Lung (tissue), 12 donors: Measurements from ENCODE around the gene ADPRHL1. TPM values are rescaled to one million over a fixed set of nuclear protein-coding genes. Genes with fewer than 3 reads are reported as not detected.

Experiments
- ATAC-seq: fragments of 200-7000 bp; cut with Tn5 transposase; one replicate; pipeline ENCODE4 v1.9.1; 2020; ENCODE audit warnings: moderate number of reproducible peaks; ENCODE audit not compliant: insufficient read depth, low FRiP score
- DNase-seq, 3 donors: peaks; one replicate each; pipeline ENCODE4 v3.0.0-alpha.2; 2013 to 2017
- H3K27ac ChIP-seq, 2 donors: one replicate each; pipeline ENCODE4 v1.5.1; 2013; ENCODE audit warnings: mild to moderate bottlenecking in 2 of 2, moderate library complexity in 2 of 2, control low read depth in 1 of 2, inconsistent platforms in 1 of 2, low read depth in 1 of 2, low read length in 1 of 2
- H3K27me3 ChIP-seq, 3 donors: one replicate each; pipeline ENCODE4 v1.5.1; 2013; ENCODE audit warnings: low read length in 2 of 3; ENCODE audit not compliant: control insufficient read depth in 3 of 3, insufficient read depth in 3 of 3
- H3K36me3 ChIP-seq, 4 donors: one replicate each; pipeline ENCODE4 v1.5.1; 2013; ENCODE audit warnings: low read length in 4 of 4, mild to moderate bottlenecking in 1 of 4, moderate library complexity in 1 of 4; ENCODE audit not compliant: control insufficient read depth in 4 of 4, insufficient read depth in 4 of 4
- H3K4me1 ChIP-seq, 5 donors: one replicate each; pipeline ENCODE4 v1.5.1; 2013; ENCODE audit warnings: low read length in 5 of 5, mild to moderate bottlenecking in 2 of 5, moderate library complexity in 1 of 5; ENCODE audit not compliant: control insufficient read depth in 5 of 5, insufficient read depth in 5 of 5
- H3K4me3 ChIP-seq: one replicate; pipeline ENCODE4 v1.5.1; 2013; ENCODE audit warnings: mild to moderate bottlenecking, control low read depth, moderate library complexity
- H3K9ac ChIP-seq, 2 donors: one replicate each; pipeline ENCODE4 v1.5.1; 2013; ENCODE audit warnings: low read length in 2 of 2, control low read depth in 1 of 2; ENCODE audit not compliant: insufficient read depth in 1 of 2
- H3K9me3 ChIP-seq, 4 donors: one replicate each; pipeline ENCODE4 v1.5.1; 2013; ENCODE audit warnings: low read length in 3 of 4, mild to moderate bottlenecking in 1 of 4, moderate library complexity in 1 of 4; ENCODE audit not compliant: control insufficient read depth in 4 of 4, insufficient read depth in 3 of 4
- CTCF ChIP-seq: IDR thresholded peaks from 2 replicates; pipeline ENCODE4 v1.5.1; 2012; ENCODE audit warnings: mild to moderate bottlenecking; ENCODE audit errors: control extremely low read depth, extremely low read depth
- WGBS, 2 donors: extraction: QIAGEN DNeasy Blood & Tissue Kit; methylation state at CpG; one replicate each; pipeline ENCODE4 v1.1.7; 2013; 5-methylcytosine and 5-hydroxymethylcytosine counted together
- polyA plus RNA-seq, 2 donors: library from polyadenylated mRNA; stranded (reverse); fragments of 200-250 nt; gene quantifications; one replicate each; pipeline ENCODE4 v1.2.1, GENCODE V29; 2013
- total RNA-seq, 2 donors: library from RNA; depleted of rRNA in 1 of 2; stranded (reverse); fragments of >200 nt in 1 of 2; gene quantifications; one replicate each; pipeline ENCODE4 v1.2.1, GENCODE V29; 2014 to 2021
- donor health status: control.
- donor health status: control.
- donor health status: Bipolar disorder and iron deficiency.
- donor health status: healthy.
- donor health status: DM: yes; HTN: yes; CAD: no.

The ADPRHL1 gene
- total and polyA plus RNA-seq, 4 donors: 0.83 to 4.9 (median 1.3) TPM

- no peak overlapping the region for H3K27ac ChIP-seq
- 75 to 76% methylated on average over 6 of the region's 6 CpGs for WGBS, 2 donors
- ATAC-seq (no peak), DNase-seq (no peak)
- H3K36me3 ChIP-seq: no peaks in the 10 kb centered on the region
- TF ChIP-seq CTCF: no peak
- H3K9ac ChIP-seq: no peak overlapping the region
- no peaks in the 10 kb centered on the region for H3K4me1 ChIP-seq
- no peak overlapping the region for H3K4me3 ChIP-seq
- H3K9me3 ChIP-seq: no peaks in the 10 kb centered on the region
- H3K27me3 ChIP-seq: no peaks in the 10 kb centered on the region
Observed at GRCh38 chr13:113367771-113368170, 85.5 kb downstream of the ADPRHL1 start.

DNA sequence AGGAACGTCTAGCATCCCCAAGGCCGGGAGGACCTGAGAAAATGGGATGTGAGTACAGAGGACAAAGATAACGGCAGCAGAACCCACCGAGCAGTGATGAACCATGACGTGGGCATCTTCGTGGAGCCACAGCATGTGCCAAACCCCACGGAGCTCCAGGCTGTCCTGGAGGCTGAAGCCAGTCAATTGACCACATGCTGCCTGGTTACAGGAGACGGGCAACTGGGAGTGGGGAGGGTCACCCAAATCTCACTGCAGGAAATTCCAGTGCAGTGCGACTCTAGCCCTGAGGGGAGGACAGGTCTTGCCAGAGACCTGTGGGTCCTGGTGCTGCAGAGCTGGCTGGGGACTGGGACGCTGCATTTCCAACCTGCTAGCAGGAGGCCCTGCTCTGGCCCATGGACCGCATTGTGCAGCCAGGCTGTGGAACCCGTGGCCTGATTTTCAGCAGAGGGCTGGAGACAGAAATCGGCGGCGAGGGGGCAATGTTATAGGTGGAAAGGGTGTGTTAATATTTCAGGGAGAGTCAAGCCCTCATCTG, 86.2 kb downstream of the ADPRHL1 start:
- no peak for TF ChIP-seq CTCF
- Histone ChIP-seq H3K4me1 (no peaks in the 10 kb centered on the region), H3K9me3 (no peaks in the 10 kb centered on the region), H3K36me3 (no peaks in the 10 kb centered on the region), H3K27me3 (no peaks in the 10 kb centered on the region), H3K9ac (no peak overlapping the region), H3K27ac (no peak overlapping the region), H3K4me3 (no peak overlapping the region)
- 88 to 89% methylated on average over 15 of the region's 15 CpGs for WGBS, 2 donors
- ATAC-seq (no peak), DNase-seq (no peak)

DNA sequence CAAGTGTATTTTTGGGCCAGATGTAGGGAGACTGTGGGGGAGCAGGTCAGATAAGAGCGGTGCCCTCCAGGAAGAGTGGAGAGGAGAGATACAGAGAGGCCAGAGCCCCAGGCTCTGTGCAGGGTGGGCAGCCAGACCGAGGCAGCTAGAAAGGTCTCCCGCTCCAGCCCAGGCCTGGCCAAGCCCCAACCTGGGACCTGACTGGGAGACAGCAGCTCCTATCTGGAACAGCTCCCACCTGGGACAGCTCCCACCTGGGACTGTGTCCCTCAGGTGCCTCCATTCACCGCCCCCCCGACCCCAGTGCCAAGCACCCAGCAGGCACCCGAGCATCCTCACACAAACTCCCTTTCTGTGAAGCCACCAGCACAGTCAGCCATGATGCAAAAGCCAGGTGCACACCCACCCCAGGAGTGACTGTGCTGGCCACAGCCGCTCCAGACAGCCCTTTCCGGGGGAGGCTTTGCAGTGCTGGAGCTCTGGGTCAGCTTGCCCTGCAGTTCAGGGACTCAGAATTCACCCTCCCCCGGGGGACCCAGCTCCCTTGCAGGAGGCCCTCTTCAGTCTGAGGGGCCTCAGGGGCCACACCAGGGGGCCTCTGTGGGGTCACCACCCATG, 87.2 kb downstream of the ADPRHL1 start:
- Histone ChIP-seq H3K36me3 (no peaks in the 10 kb centered on the region), H3K9me3 (no peaks in the 10 kb centered on the region), H3K9ac (no peak overlapping the region), H3K4me1 (no peaks in the 10 kb centered on the region), H3K4me3 (no peak overlapping the region), H3K27me3 (no peaks in the 10 kb centered on the region), H3K27ac (no peak overlapping the region)
- WGBS, 2 donors: 88 to 92% methylated on average over 9 of the region's 9 CpGs
- no peak for DNase-seq
- no peak for TF ChIP-seq CTCF
- ATAC-seq: no peak

- Histone ChIP-seq H3K27me3 (no peaks in the 10 kb centered on the region), H3K9ac (no peak overlapping the region), H3K4me1 (no peaks in the 10 kb centered on the region), H3K27ac (no peak overlapping the region), H3K36me3 (no peaks in the 10 kb centered on the region), H3K9me3 (no peaks in the 10 kb centered on the region), H3K4me3 (no peak overlapping the region)
- TF ChIP-seq CTCF: no peak
- DNase-seq: no peak
- 94% methylated on average over 20 to 22 of the region's 22 CpGs for WGBS, 2 donors
- ATAC-seq: no peak
Observed at GRCh38 chr13:113365583-113365970, 87.7 kb downstream of the ADPRHL1 start.
